Keratinocyte (primary cell): ENCODE measurements around the gene ILDR1.

Experiments
- CTCF ChIP-seq, 3 experiments: IDR thresholded peaks in 1 of 3; conservative IDR thresholded peaks in 1 of 3; optimal IDR thresholded peaks in 1 of 3; 2 replicates in 2 of 3; 3 replicates in 1 of 3; pipeline versions ENCODE3 to v1.5.1; 2011; ENCODE audit warnings: low read length in 3 of 3, mild to moderate bottlenecking in 3 of 3, moderate library complexity in 2 of 3, control low read depth in 1 of 3, inconsistent platforms in 1 of 3; ENCODE audit not compliant: insufficient read depth in 2 of 3; ENCODE audit errors: extremely low read depth in 1 of 3
- EZH2 ChIP-seq: IDR thresholded peaks from one replicate; pipeline ENCODE4 v1.6.1; 2012; ENCODE audit warnings: inconsistent platforms, mild to moderate bottlenecking, low read length, moderate library complexity

GRCh38 chr3:121969631-121970030 lies 52.4 kb downstream of the ILDR1 start:
- TF ChIP-seq CTCF (optimal IDR thresholded peaks at IDR 0.05 in 1 of 3, IDR thresholded peaks at IDR 0.05 in 1 of 3, conservative IDR thresholded peaks at IDR 0.05 in 1 of 3; ENCODE audit: extremely low read depth in 1 of 3, insufficient read depth in 2 of 3, low read length in 3 of 3) (no peak), EZH2 (no peak)
